GM12875 (cell line): ENCODE data around the gene WNT3A.

Source experiments
- H3K4me3 ChIP-seq: one replicate; pipeline ENCODE4 v1.5.1; 2011; ENCODE audit warnings: low read depth, low read length, control low read depth
- TF ChIP-seq, protein P1 (sequence below): IDR thresholded peaks from 2 replicates; pipeline ENCODE4 v1.5.1; 2011; ENCODE audit warnings: low read depth, mild to moderate bottlenecking, control low read depth, inconsistent platforms, low read length, moderate library complexity, borderline replicate concordance; ENCODE audit not compliant: insufficient read depth

The WNT3A gene

DNA sequence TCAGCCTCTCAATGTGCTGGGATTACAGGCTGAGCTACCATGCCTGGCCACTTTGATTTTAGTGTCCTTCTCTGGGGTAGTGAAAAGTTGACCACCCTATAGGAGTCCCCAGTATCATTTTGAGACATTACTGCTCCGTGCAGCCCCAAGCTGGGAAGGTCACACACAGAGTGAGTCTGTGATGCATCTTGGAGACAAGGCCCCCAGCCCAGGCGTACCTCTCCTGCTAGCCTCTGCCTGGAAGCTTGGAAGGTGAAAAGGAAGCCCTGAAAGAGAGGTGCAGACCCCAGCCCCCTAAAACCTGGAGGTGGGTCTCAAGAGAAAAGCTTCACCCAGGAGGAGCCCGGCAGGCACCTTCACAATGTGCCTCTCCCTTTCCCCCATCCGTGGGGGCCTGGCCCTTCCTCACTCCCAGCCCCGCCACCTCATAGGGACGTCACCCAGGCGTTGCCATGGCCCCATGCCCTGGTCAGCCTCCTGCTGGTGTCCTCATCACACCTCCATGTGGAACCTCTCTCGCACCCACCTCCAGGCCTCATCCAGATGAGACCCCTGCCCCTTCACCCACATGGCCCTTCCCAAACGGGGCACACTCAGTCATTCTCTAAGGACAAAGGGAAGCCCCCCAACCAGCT is 70.1 kb downstream of the WNT3A start:
- no peak overlapping the region for H3K4me3 ChIP-seq

DNA sequence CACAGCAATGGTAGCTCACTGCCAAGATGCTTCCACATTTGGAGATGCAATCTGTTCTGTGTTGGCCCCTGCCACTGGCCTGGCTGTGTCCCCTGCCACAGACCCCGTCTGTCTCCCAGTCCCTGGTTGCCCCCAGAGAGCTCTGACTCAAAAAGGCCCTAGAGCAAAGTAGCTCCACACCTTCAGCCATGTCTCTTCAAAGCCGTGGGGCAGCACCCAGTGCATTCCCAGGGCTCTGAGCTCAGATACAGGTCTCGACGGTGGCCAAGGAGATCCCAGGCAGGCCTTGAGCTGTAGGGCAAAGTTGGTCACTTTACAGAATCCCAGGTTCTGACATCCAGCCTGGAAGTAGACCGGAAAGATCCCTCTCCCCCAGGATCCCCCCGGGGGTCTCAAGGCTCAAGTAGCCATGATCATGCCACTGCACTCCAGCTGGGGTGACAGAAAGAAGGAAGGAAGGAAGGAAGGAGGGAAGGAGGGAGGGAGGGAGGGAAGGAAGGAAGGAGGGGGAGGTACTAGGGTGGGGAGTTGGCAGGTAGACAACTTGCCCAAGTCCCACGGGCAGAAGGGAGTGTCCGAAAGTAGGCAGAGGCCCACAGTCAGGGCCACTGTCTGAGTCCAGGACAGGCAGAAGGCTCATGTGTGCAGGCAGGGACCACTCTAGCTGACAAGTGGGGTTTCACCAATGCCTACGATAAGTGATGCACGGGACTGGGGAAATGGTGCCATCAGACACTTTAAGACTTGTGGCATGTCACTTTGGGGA is 71.0 kb downstream of the WNT3A start:
- TF ChIP-seq, protein P1, sequence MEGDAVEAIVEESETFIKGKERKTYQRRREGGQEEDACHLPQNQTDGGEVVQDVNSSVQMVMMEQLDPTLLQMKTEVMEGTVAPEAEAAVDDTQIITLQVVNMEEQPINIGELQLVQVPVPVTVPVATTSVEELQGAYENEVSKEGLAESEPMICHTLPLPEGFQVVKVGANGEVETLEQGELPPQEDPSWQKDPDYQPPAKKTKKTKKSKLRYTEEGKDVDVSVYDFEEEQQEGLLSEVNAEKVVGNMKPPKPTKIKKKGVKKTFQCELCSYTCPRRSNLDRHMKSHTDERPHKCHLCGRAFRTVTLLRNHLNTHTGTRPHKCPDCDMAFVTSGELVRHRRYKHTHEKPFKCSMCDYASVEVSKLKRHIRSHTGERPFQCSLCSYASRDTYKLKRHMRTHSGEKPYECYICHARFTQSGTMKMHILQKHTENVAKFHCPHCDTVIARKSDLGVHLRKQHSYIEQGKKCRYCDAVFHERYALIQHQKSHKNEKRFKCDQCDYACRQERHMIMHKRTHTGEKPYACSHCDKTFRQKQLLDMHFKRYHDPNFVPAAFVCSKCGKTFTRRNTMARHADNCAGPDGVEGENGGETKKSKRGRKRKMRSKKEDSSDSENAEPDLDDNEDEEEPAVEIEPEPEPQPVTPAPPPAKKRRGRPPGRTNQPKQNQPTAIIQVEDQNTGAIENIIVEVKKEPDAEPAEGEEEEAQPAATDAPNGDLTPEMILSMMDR, result no peak
- no peak overlapping the region for H3K4me3 ChIP-seq

More for the DNA sequence above, 70.1 kb downstream of the WNT3A start:
- TF ChIP-seq, protein P1, result no peak

DNA sequence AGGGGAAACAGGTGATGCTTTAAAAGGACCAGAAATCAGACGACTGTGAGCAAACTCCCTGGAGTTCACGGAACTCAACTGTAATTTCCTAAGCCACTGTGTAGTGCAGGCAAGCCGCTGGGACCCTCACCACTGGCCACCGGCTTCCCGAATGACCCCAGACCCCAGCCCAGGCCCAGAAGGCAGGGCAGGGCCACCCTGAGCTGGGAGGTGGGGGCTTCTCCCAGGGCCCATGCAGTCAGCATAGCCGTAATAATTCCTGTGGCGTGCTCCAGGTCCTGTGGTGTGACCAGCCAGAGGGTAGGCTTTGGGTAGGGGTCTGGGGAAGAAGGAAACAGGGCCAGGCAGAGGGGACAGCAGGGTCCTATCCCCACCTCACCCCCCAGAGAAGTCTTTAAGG is 72.2 kb downstream of the WNT3A start:
- no peak overlapping the region for H3K4me3 ChIP-seq
- TF ChIP-seq, protein P1, result no peak

DNA sequence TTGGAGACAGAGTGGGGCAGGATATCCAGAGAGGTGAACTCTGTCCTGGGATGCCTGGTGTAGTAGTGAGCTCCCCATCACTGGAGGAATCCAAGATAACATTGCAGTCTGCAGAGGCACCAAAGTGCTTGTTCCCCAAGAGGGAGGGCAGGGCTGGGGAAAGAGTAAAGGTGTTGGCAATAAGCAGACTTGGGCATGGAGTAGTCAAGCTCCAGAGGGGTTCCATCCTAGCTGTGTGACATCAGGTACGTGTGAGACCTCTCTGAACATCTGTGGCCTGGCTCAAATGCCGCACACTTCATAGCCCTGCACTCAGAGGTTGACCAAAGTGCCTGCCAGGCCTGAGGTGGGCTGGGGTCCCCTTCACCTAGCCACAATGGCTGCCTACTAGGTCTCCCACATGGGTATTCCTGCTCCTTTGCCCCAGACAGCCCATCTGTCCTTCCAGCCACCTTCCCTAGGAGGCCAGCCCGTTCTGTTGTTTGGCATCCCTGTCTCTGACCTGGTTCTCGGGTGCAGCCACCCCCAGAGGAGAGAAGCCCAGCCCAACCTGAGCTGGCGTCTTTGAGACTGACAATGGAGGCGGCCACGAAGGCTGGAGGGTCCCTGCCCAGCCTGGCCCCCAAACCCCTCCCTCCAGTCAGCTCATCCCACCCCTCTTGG is 72.9 kb downstream of the WNT3A start:
- H3K4me3 ChIP-seq, result no peak overlapping the region
- TF ChIP-seq, protein P1, result no peak

DNA sequence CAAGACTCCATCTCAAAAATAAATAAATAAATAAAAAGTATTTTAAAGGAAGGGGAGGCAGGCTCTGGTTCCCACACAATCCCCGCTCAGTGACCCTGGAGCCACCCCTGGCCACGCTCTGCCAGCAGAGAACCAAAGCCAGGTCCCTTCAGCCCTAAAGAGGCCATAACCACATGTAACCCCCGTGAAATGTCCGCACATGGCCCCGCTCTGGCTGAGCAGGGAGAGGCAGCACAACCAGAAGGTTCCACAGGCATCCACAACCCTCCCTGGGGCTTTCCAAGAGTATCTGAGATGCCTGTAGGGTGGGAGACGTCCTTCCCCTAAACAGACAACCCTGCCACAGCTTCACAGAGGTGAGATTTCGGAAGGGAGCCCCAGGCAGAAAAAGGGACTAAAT is 74.3 kb downstream of the WNT3A start:
- TF ChIP-seq, protein P1, result no peak
- peak overlapping the region; percentile 85 for H3K4me3 ChIP-seq

DNA sequence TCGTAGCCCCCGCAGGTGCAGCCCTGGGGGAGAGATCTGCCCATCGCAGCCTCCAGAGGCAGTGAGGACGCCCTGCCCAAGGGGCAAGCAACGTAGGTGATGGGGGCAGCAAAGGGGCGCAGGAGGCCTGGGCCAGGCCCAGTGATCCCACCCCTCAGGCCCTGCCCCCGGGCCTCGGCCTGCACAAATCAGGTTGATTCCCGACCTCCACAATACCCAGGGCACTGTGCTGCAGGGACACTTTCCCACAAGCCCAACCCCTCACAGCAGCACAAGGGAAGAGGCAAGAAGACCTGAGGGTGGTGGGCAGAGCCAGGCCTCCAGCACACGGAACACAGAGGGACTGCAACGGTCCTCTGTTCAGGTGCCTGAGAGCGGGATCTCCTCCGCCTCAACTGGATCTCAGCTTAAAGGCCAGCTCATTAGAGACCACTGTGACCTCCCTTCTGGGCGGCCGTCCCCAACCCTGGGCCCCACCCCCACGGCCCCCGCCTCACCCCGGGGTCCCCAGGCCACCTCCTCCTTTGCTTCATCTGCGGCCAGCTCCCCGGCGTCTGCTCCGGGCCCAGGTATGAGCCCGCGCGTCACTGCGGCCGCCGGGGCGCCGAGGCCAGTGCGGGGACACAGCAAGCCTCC is 74.9 kb downstream of the WNT3A start:
- TF ChIP-seq, protein P1, result no peak
- peak overlapping the region; percentile 85 for H3K4me3 ChIP-seq
